Measurements from ENCODE around the gene LRIG3. TPM values are rescaled to one million over a fixed set of nuclear protein-coding genes. Genes with fewer than 3 reads are reported as not detected.

Gene LRIG3
- total RNA-seq, 1 donor from 2014 or later = 12.6 TPM

- no peak overlapping the region for H3K4me3 ChIP-seq (ENCODE audit: low read depth, low read length)
- peak; percentile 28 for TF ChIP-seq CTCF (conservative IDR thresholded peaks at IDR 0.05; ENCODE audit: low read depth, low read length)
- no peak for DNase-seq (ENCODE audit: low read depth)
Measured at GRCh38 chr12:58931518-58931917, 11.2 kb upstream of the LRIG3 start.

- no peak for TF ChIP-seq CTCF (conservative IDR thresholded peaks at IDR 0.05; ENCODE audit: low read depth, low read length)
- DNase-seq (ENCODE audit: low read depth) = no peak
- no peak overlapping the region for H3K4me3 ChIP-seq (ENCODE audit: low read depth, low read length)
Measured at GRCh38 chr12:58930770-58931324, 10.5 kb upstream of the LRIG3 start.

GRCh38 chr12:58927120-58927519 is 6.8 kb upstream of the LRIG3 start:
- DNase-seq (ENCODE audit: low read depth) = no peak
- H3K4me3 ChIP-seq (ENCODE audit: low read depth, low read length) = no peak overlapping the region
- no peak for TF ChIP-seq CTCF (conservative IDR thresholded peaks at IDR 0.05; ENCODE audit: low read depth, low read length)

- no peak overlapping the region for H3K4me3 ChIP-seq (ENCODE audit: low read depth, low read length)
- TF ChIP-seq CTCF (conservative IDR thresholded peaks at IDR 0.05; ENCODE audit: low read depth, low read length) = no peak
- no peak for DNase-seq (ENCODE audit: low read depth)
Measured at GRCh38 chr12:58926586-58926985, 6.3 kb upstream of the LRIG3 start.

- no peak for DNase-seq (ENCODE audit: low read depth)
- no peak for TF ChIP-seq CTCF (conservative IDR thresholded peaks at IDR 0.05; ENCODE audit: low read depth, low read length)
- no peak overlapping the region for H3K4me3 ChIP-seq (ENCODE audit: low read depth, low read length)
Measured at GRCh38 chr12:58925751-58926150, 5.4 kb upstream of the LRIG3 start.

GRCh38 chr12:58925111-58925611 is 4.9 kb upstream of the LRIG3 start:
- TF ChIP-seq CTCF (conservative IDR thresholded peaks at IDR 0.05; ENCODE audit: low read depth, low read length) = no peak
- DNase-seq (ENCODE audit: low read depth) = no peak

GRCh38 chr12:58924652-58925051 is 4.3 kb upstream of the LRIG3 start:
- no peak for DNase-seq (ENCODE audit: low read depth)
- no peak overlapping the region for H3K4me3 ChIP-seq (ENCODE audit: low read depth, low read length)
- TF ChIP-seq CTCF (conservative IDR thresholded peaks at IDR 0.05; ENCODE audit: low read depth, low read length) = no peak

More at GRCh38 chr12:58925111-58925611, 4.9 kb upstream of the LRIG3 start:
- H3K4me3 ChIP-seq (ENCODE audit: low read depth, low read length) = no peak overlapping the region

All from epithelial cell of proximal tubule (primary cell).